AG04449 (cell line): ENCODE measurements around the gene IL23A.
"Not testable (repeated sequence)": the region's sequence is repeated elsewhere in the genome, so short reads cannot be mapped to it uniquely, and the experiment has no call there.

ENCODE experiments used
- CTCF ChIA-PET: fragments of 350-600 bp; formaldehyde crosslinking; extraction: SDS; loops from one replicate; lab custom pipeline; 2021; ENCODE audit warnings: antibody characterized with exemption; lab: Yijun Ruan, JAX
- POLR2A ChIA-PET: fragments of 400-600, 350-600 bp; formaldehyde crosslinking; extraction: SDS; loops from one replicate; lab custom pipeline; 2020; ENCODE audit warnings: antibody characterized with exemption, inconsistent platforms; lab: Yijun Ruan, JAX
- DNase-seq: peaks from one replicate; pipeline ENCODE4 v3.0.0-alpha.2; 2010; ENCODE audit warnings: low read depth, low spot score
- H3K4me3 ChIP-seq: 2 replicates; pipeline ENCODE4 v1.5.1; 2011; ENCODE audit warnings: low read depth, mild to moderate bottlenecking, control low read depth, low read length
- TF ChIP-seq, protein P1 (sequence below): IDR thresholded peaks from one replicate; pipeline ENCODE4 v1.5.1; 2011; ENCODE audit warnings: mild to moderate bottlenecking, moderate library complexity, low read length, control low read depth, inconsistent platforms; ENCODE audit not compliant: insufficient read depth; ENCODE audit errors: missing control alignments

Gene IL23A

DNA sequence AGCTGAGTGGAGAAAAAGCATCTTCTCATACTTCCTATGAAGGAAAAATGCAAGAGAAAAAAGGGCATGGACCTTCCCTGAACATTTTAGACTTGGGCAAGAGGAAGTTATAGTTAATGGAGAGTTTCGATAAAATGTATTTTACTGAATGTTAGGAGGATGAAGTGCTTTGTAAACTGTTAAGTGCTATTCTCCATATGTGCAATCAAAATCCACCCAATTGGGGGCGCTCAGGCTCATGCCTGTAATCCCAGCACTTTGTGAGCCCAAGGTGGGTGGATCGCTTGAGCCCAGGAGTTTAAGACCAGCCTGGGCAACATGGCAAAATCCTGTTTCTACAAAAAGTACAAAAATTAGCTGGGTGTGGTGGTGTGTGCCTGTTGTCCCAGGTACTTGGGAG lies 21.0 kb upstream of the IL23A start:
- CTCF ChIA-PET, result interaction anchor here (4.9 kb wide), 1 partner anchor 146 kb away, joined by 24 read pairs; no protein-coding TSS in a partner anchor
- no peak for DNase-seq
- TF ChIP-seq, protein P1, sequence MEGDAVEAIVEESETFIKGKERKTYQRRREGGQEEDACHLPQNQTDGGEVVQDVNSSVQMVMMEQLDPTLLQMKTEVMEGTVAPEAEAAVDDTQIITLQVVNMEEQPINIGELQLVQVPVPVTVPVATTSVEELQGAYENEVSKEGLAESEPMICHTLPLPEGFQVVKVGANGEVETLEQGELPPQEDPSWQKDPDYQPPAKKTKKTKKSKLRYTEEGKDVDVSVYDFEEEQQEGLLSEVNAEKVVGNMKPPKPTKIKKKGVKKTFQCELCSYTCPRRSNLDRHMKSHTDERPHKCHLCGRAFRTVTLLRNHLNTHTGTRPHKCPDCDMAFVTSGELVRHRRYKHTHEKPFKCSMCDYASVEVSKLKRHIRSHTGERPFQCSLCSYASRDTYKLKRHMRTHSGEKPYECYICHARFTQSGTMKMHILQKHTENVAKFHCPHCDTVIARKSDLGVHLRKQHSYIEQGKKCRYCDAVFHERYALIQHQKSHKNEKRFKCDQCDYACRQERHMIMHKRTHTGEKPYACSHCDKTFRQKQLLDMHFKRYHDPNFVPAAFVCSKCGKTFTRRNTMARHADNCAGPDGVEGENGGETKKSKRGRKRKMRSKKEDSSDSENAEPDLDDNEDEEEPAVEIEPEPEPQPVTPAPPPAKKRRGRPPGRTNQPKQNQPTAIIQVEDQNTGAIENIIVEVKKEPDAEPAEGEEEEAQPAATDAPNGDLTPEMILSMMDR, result no peak
- POLR2A ChIA-PET, result no interaction called here
- no peak overlapping the region for H3K4me3 ChIP-seq

DNA sequence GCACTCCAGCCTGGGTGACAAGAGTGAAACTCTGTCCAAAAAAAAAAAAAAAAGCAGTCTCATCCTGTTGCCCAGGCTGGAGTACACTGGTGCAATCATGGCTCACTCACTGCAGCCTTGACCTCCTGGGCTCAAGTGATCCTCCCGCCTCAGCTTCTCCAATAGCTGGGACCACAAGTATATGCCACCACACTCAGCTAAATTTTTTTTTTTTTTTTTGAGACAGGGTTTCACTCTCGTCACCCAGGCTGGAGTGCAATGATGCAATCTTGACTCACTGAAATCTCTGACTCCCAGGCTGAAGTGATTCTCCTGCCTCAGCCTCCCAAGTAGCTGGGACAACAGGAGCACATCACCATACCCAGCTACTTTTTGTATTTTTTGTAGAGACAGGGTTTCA lies 17.7 kb upstream of the IL23A start:
- no peak overlapping the region for H3K4me3 ChIP-seq
- TF ChIP-seq, protein P1, result no peak
- ChIA-PET CTCF (no interaction called here), POLR2A (no interaction called here)
- DNase-seq, result no peak

DNA sequence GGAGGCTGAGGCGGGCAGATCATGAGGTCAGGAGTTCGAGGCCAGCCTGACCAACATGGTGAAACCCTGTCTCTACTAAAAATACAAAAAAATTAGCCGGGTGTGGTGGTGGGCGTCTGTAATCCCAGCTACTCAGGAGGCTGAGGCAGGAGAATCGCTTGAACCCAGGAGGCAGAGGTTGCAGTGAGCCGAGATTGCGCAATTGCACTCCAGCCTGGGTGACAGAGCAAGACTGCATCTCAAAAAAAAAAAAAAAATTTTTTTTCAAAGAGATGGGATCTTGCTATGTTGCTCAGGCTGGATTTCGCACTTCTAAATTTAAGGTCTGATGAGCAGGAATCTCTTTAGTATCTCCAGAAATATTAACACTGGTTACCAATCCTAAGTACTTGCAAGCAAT lies 17.1 kb upstream of the IL23A start:
- DNase-seq, CTCF ChIA-PET, H3K4me3 ChIP-seq, POLR2A ChIA-PET: not testable (repeated sequence)

DNA sequence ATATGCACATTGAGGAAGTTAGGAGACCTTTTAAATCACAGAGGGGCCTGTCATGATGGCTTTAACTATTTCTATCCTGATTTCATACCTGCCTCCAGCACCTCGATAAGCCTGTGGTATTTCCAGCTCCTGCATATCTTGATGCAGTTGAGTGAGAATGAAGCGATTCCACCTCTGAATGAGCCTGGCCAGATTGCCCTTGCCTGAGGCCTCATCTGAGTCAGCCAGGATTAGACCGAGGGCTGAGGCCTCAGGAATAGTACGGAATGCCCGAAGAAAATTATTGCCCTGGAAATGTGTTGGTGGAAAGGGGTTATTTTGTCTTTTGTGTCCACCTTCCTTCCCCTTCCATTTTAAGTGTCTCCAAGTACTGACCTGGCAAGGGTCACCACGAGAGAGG lies 14.5 kb upstream of the IL23A start:
- ChIA-PET POLR2A (interaction anchor here (1.0 kb wide), 2 partner anchors 8 to 9 kb away, joined by 3 to 5 read pairs; partner anchors contain the start of genes CNPY2 and PAN2), CTCF (interaction anchor here (1.0 to 1.5 kb wide), 3 partner anchors 9 to 36 kb away, joined by 3 to 5 read pairs (median 3); partner anchors contain the start of genes PAN2 and STAT2)
- DNase-seq, result no peak
- TF ChIP-seq, protein P1, result no peak
- H3K4me3 ChIP-seq, result no peak overlapping the region

DNA sequence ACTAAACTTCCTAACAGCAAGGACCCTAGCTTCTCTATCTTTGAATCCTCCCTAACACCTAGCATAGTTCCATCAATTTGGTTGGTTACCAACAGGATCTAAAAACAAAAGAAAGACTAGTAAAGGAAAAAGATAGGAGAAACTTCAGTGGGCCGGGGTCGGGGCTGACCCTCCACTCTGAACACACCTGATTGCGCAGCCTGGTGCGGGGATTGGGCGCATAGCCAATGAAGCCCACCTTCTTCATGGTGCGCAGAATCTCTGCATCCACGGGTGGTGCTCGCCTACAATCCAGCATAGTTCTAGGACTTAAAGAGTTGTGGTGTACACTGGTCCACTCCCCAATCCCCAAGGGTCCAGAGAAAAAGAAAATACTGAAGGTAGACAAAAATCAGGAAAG lies 12.6 kb upstream of the IL23A start:
- CTCF ChIA-PET, result interaction anchor here (1.0 kb wide), 2 partner anchors 12 to 19 kb away, joined by 3 read pairs; no protein-coding TSS in a partner anchor
- TF ChIP-seq, protein P1, result no peak
- no peak overlapping the region for H3K4me3 ChIP-seq
- DNase-seq, result no peak
- POLR2A ChIA-PET, result no interaction called here

DNA sequence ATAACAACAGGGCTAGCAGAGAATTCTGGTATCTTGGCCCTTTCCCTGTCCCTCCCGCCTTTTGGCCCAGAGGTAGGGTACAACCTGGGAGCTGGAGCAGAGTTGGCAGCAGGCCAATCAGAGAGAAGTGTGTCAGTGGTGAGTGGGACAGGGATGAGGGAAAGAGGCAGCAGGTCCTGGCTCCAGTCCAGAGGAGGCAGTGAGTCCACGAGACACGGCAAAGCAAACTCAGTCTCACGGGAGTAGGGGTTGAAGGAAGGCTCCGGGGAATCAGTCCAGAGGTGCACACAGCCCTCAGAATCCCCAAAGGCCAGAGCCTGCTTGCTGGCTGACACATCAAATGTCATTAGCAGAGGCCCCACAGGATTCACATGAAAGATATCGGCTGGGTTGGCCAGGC lies 12.2 kb upstream of the IL23A start:
- DNase-seq, result no peak
- ChIA-PET CTCF (interaction anchor here (1.0 to 1.6 kb wide), 2 partner anchors 11 to 33 kb away, joined by 3 read pairs; partner anchors contain the start of gene STAT2), POLR2A (no interaction called here)
- H3K4me3 ChIP-seq, result no peak overlapping the region
- TF ChIP-seq, protein P1, result no peak
